AG04450 (cell line): ENCODE results near the gene TNS3. TPM values are rescaled to one million over a fixed set of nuclear protein-coding genes. Genes with fewer than 3 reads are reported as not detected.

Experiments
- CTCF ChIA-PET: fragments of 300-600, 350-600 bp; formaldehyde crosslinking; extraction: SDS; loops from one replicate; lab custom pipeline; 2022; ENCODE audit warnings: antibody characterized with exemption, inconsistent platforms; lab: Charles Lee
- POLR2A ChIA-PET: fragments of 350-600 bp; formaldehyde crosslinking; extraction: SDS; loops from one replicate; lab custom pipeline; 2021; ENCODE audit warnings: antibody characterized with exemption, inconsistent platforms; lab: Yijun Ruan, JAX
- DNase-seq: peaks from one replicate; pipeline ENCODE4 v3.0.0-alpha.2; 2011; ENCODE audit warnings: low read depth, low spot score
- H3K27ac ChIP-seq: one replicate; pipeline ENCODE4 v1.5.1; 2012; ENCODE audit warnings: low read depth, low read length, control low read depth
- H3K27me3 ChIP-seq: one replicate; pipeline ENCODE4 v1.6.0; 2012; ENCODE audit warnings: low read length; ENCODE audit not compliant: control insufficient read depth, insufficient read depth
- H3K4me3 ChIP-seq: 2 replicates; pipeline ENCODE4 v1.5.1; 2011; ENCODE audit warnings: mild to moderate bottlenecking, low read depth, low read length, control low read depth
- H3K9me3 ChIP-seq: 2 replicates; pipeline ENCODE4 v1.5.1; 2012; ENCODE audit warnings: low read length; ENCODE audit not compliant: control insufficient read depth, insufficient read depth
- polyA plus RNA-seq: library from polyadenylated mRNA; depleted of rRNA; stranded (reverse); fragments of >200 nt; gene quantifications from 2 replicates; pipeline ENCODE4 v1.2.3, GENCODE V29; 2011
- TF ChIP-seq, protein P1 (sequence below): IDR thresholded peaks from 2 replicates; pipeline ENCODE4 v1.5.1; 2011; ENCODE audit warnings: low read depth, low read length, control low read depth, inconsistent platforms

Gene TNS3
- polyA plus RNA-seq, 1 experiment = 131 TPM

DNA sequence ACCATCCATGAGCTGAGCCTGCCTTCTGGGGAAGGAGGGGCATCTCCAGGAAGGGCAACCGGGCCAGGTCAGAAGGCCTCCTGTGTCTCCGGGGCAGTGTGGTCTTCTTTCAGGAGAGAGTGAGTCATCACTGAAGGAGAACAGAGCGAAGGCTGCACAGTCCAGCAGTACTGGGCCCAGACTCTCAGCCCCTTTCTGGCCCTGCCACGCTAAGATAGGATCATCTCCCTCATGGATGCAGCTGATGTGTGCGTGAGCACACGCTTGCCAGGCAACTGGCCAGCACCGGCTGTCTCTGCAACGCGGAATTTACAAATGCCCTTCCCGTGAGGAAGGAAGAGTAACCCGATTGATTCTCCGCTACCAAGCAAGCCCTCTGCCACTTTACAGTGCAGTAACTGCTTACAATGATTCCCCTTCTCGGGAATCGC, 328.2 kb downstream of the TNS3 start:
- peak overlapping the region; percentile 61 for H3K27ac ChIP-seq
- peak; percentile 46 for DNase-seq
- CTCF ChIA-PET = interaction anchor here (0.6 to 1.9 kb wide), 24 partner anchors 9 to 1363 kb away, joined by 3 to 21 read pairs (median 3); no protein-coding TSS in a partner anchor
- H3K9me3 ChIP-seq = no peaks in the 10 kb centered on the region
- TF ChIP-seq, protein P1, sequence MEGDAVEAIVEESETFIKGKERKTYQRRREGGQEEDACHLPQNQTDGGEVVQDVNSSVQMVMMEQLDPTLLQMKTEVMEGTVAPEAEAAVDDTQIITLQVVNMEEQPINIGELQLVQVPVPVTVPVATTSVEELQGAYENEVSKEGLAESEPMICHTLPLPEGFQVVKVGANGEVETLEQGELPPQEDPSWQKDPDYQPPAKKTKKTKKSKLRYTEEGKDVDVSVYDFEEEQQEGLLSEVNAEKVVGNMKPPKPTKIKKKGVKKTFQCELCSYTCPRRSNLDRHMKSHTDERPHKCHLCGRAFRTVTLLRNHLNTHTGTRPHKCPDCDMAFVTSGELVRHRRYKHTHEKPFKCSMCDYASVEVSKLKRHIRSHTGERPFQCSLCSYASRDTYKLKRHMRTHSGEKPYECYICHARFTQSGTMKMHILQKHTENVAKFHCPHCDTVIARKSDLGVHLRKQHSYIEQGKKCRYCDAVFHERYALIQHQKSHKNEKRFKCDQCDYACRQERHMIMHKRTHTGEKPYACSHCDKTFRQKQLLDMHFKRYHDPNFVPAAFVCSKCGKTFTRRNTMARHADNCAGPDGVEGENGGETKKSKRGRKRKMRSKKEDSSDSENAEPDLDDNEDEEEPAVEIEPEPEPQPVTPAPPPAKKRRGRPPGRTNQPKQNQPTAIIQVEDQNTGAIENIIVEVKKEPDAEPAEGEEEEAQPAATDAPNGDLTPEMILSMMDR = no peak
- H3K27me3 ChIP-seq = peaks cover 3% of the 10 kb centered on the region
- POLR2A ChIA-PET = interaction anchor here (0.5 kb wide), 1 partner anchor 161 kb away, joined by 4 read pairs; no protein-coding TSS in a partner anchor
- peak overlapping the region; percentile 70 for H3K4me3 ChIP-seq

DNA sequence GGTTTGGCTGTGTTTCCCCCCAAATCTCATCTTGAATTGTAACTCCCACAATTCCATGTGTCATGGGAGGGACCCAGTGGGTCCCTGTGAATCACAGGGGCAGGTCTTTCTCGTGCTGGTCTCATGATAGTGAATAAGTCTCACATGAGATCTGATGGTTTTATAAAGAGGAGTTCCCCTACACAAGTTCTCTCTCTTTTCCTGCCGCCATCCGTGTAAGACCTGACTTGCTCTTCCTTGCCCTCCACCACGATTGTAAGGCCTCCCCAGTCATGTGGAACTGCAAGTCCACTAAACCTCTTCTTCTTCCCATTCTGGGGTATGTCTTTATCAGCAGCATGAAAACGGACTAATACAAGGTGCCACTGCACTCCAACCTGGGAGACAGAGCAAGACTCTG, 329.2 kb downstream of the TNS3 start:
- Histone ChIP-seq H3K4me3 (no peak overlapping the region), H3K9me3 (no peaks in the 10 kb centered on the region), H3K27ac (no peak overlapping the region), H3K27me3 (peaks cover 3% of the 10 kb centered on the region)
- ChIA-PET POLR2A (no interaction called here), CTCF (interaction anchor here (1.6 to 2.0 kb wide), 3 partner anchors 14 to 1330 kb away, joined by 4 to 21 read pairs (median 14); no protein-coding TSS in a partner anchor)
- TF ChIP-seq, protein P1 = no peak
- no peak for DNase-seq

DNA sequence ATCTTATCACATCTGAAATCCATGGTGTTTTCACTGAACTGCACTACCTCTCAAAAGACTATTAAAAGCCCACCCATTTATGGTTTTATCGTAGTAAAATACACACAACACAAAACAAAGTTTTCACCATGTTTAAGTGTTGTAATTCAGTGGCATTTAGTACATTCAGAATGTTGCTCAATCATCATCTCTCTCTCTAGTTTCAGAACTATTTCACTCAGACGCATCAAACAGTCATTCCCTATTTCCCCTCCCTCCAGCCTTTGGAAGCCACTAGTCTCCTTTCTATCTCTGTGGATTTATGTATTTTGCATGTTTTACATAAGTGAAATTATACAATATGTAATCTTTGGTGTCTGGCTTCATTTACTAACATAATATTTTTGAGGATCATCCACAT, 332.6 kb downstream of the TNS3 start:
- H3K27ac ChIP-seq = no peak overlapping the region
- CTCF ChIA-PET = interaction anchor here (1.2 kb wide), 1 partner anchor 17 kb away, joined by 4 read pairs; no protein-coding TSS in a partner anchor
- POLR2A ChIA-PET = no interaction called here
- no peaks in the 10 kb centered on the region for H3K9me3 ChIP-seq
- DNase-seq = no peak
- H3K4me3 ChIP-seq = no peak overlapping the region
- H3K27me3 ChIP-seq = peaks cover 5% of the 10 kb centered on the region
- TF ChIP-seq, protein P1 = no peak

DNA sequence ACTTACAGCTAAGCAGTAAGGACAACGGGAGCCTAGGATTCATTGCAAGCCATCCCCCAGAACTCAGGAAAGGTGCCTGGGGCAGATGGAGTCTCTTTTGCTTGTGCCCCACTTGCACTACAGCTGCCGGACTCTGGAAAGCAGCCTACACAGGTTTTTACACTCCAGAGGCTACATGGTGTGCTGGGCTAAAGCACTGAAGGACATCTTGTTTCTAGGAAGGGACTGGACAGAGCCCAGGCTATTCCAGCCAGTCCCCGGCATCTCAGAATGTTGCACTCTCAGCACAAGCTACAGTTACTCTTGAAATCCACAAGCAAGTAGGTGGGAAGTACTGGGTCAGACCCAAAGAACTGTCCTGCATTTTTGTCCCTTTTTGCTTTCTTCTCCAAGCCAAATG, 333.1 kb downstream of the TNS3 start:
- Histone ChIP-seq H3K4me3 (no peak overlapping the region), H3K9me3 (no peaks in the 10 kb centered on the region), H3K27me3 (peaks cover 5% of the 10 kb centered on the region), H3K27ac (no peak overlapping the region)
- TF ChIP-seq, protein P1 = no peak
- POLR2A ChIA-PET = no interaction called here
- DNase-seq = no peak
- CTCF ChIA-PET = interaction anchor here (1.2 kb wide), 1 partner anchor 18 kb away, joined by 4 read pairs; no protein-coding TSS in a partner anchor

DNA sequence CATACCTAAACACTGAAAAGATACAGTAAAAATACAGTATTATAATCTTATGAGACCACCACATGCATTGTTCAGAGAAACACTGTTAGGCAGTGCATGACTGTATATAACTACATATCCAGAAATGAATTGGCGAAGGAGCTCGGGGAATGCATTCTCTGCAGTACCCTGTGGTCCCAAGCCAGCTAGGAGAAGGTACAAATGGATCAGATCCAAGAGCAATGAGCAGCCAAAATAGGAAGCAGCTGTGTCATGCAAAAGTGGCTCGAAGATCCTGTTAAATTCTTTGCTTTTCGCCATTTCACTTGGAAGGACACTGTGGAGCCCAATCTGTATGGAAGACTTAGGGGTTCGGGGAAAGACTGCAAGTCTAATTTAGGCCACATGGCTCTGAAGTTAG, 334.8 kb downstream of the TNS3 start:
- H3K9me3 ChIP-seq = no peaks in the 10 kb centered on the region
- peaks cover 5% of the 10 kb centered on the region for H3K27me3 ChIP-seq
- CTCF ChIA-PET = interaction anchor here (1.4 kb wide), 1 partner anchor 19 kb away, joined by 4 read pairs; no protein-coding TSS in a partner anchor
- no peak overlapping the region for H3K27ac ChIP-seq
- TF ChIP-seq, protein P1 = no peak
- POLR2A ChIA-PET = no interaction called here
- H3K4me3 ChIP-seq = no peak overlapping the region
- DNase-seq = no peak
